GM19035 (cell line): Measurements from ENCODE around the gene AKNA.
"Not testable (repeated sequence)": the region's sequence is repeated elsewhere in the genome, so short reads cannot be mapped to it uniquely, and the experiment has no call there.

Source experiments
- ATAC-seq: cut with Tn5 transposase; IDR thresholded peaks from one replicate; pipeline ENCODE4 v1.9.1; 2021; ENCODE audit not compliant: unreplicated experiment

AKNA gene

GRCh38 chr9:114324492-114324891, 63.3 kb downstream of the AKNA start:
- no peak for ATAC-seq

GRCh38 chr9:114323849-114324248, 63.9 kb downstream of the AKNA start:
- not testable (repeated sequence) for ATAC-seq

- ATAC-seq: not testable (repeated sequence)
Observed at GRCh38 chr9:114322831-114323531, 64.8 kb downstream of the AKNA start, which contains the start of gene ORM1. ORM1 (plus strand) TSS chr9:114323098; CDS start chr9:114323134, 36 bp downstream.

- ATAC-seq: not testable (repeated sequence)
Observed at GRCh38 chr9:114322160-114322818, 65.5 kb downstream of the AKNA start.

DNA sequence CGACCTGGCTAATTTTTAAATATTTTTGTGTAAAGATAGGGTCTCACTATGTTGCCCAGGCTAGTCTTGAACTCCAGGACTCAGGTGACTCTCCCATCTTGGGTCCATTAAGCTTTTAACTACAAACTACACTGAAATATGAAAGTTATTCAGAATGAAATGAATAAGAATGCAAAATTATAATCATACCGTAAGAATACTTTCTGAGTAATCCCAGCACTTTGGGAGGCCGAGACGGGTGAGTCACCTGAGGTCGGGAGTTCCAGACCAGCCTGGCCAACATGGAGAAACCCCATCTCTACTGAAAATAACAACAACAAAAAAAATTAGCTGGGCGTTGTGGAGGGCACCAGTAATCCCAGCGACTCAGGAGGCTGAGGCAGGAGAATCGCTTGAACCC, 66.0 kb downstream of the AKNA start:
- no peak for ATAC-seq

DNA sequence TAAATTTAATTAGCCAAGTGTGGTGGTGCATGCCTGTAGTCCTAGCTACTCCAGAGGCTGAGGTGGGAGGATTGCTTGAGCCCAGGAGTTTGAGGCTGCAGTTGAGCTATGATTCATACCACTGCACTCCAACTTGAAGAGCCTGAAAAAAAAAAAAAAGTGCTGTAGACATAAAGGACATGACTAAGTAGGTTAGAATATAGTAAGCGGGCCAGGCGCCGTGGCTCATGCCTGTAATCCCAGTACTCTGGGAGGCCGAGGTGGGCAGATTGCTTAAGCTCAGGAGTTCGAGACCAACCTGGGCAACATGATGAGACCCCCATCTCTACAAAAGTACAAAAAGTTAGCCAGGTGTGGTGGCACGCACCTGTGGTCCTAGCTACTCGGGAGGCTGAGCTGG, 67.1 kb downstream of the AKNA start:
- ATAC-seq: not testable (repeated sequence)

- ATAC-seq: no peak
Observed at GRCh38 chr9:114319147-114319546, 68.6 kb downstream of the AKNA start.

DNA sequence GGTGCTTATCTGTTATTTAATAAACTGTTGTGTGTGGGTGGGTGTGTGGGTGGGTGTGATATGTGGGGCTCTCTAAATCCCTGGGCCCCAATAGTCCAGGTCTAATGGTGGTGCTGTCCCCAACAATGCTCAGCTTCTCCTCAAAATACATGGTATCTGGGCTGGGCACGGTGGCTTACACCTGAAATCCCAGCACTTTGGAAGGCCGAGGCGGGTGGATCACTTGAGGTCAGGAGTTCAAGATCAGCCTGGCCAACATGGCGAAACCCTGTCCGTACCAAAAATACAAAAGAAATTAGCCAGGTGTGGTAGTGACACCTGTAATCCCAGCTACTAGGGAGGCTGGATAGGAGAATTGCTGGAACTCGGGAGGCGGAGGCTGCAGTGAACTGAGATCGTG, 69.4 kb downstream of the AKNA start:
- no peak for ATAC-seq

GRCh38 chr9:114317665-114318357, 70.0 kb downstream of the AKNA start:
- ATAC-seq: no peak

GRCh38 chr9:114316605-114317230, 71.1 kb downstream of the AKNA start:
- ATAC-seq: no peak

DNA sequence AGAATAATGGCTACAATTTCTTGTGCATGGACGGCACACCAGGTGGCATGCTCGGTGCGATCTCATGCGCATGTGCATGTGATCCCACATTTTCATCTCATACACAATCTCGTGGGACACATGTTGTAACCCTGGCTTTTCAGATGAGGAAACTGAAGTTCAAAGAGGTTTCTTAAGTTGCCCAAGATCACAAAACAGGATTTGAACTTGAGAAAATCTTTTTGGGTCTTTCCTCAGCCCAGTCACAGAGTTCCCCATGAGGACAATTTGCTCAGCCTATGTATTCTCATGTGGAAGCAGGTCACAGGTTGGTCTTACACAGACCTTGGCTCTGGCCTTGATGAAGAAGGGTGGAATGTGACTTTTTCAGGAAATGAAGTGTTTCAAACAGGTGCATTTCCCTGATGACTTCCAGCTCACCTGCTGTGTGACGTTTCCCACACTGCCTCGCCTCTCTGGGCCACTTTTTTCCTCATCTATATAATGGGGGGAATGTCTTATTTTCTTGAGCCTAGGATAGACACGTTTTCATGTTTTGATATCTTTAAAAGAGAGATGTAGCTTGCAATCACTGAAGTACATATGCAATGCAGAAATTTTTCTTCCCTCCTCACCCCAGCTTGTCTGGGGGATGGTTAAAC, 71.9 kb downstream of the AKNA start:
- ATAC-seq: no peak

DNA sequence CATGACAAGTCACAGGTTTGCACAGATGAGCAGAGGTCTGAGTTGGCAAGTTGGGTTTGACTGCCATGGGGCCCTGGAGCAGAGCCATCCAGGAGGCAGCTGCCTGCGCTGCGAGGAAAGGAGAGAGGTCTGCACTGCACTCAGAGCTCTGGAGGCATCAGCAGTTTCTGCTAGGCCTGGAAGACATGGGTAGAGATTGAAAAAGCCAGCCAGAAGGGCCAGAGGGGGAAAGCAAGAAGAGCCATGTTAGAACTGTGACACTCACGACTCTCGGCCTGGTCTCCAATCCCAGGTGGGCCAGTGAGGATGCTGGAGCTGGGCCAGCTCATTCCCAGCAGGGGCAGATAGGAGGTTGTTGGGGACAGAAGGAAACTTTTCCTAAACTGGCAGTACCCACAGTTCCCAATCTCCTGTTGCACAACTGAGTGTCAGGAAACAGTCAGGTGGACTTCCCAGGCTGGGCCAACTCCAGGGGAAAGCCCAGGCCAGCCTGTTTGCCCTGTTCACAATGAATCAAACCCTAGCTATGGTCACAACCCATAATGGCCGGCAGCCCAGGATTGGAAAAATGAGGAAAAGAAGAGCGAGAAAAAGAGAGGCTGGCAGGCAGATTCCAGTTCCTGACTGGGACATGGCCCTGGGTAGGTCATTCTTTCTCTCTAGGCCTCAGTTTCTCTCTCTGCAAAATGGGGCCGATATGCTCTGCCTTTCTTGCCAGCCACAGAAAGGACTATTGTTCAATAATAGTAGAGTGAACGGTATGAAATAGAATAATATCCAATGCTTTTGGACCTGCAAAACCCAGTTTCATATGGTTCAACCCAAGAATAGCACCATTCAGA, 72.7 kb downstream of the AKNA start:
- no peak for ATAC-seq

DNA sequence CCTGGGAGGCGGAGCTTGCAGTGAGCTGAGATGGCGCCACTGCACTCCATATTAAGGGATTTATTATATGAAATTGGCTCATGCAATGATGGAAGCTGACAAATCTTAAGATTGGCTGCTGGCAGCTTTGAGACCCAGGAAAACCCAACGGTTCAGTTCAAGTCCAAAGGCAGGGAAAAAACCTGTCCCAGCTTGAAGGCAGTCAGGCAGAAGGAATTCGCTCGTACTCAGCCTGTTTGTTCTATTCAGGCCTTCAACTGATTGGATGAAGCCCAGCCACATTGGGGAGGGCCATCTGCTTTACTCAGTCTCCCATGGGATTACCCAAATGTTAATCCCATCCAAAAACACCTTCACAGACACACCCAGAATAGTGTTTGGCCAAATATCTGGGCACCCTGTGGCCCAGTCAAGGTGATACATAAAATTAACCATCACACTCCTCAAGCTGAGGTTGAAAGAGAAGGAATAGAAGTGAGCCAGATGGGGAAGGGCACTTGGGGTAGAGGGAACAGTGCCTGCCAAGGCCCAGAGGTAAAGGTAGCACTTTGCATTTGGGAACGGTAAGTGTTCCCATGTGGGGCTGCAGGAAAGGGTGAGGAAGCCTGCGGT, 73.4 kb downstream of the AKNA start:
- ATAC-seq: no peak

GRCh38 chr9:114313186-114313585, 74.6 kb downstream of the AKNA start:
- no peak for ATAC-seq

- no peak for ATAC-seq
Observed at GRCh38 chr9:114312513-114312875, 75.3 kb downstream of the AKNA start.

GRCh38 chr9:114311571-114312512, 75.9 kb downstream of the AKNA start:
- no peak for ATAC-seq

- no peak for ATAC-seq
Observed at GRCh38 chr9:114310471-114311450, 77.0 kb downstream of the AKNA start.

GRCh38 chr9:114309096-114309495, 78.7 kb downstream of the AKNA start:
- no peak for ATAC-seq
